Omental fat pad (tissue), 4 donors: ENCODE data around the gene ACOT11. TPM values are rescaled to one million over a fixed set of nuclear protein-coding genes. Genes with fewer than 3 reads are reported as not detected.
"Not testable (repeated sequence)": the region's sequence is repeated elsewhere in the genome, so short reads cannot be mapped to it uniquely, and the experiment has no call there.

Experiments used
- ATAC-seq: fragments of 150-250 bp; one replicate; pipeline ENCODE4 v1.9.1; 2016; ENCODE audit warnings: mild to moderate bottlenecking, moderate library complexity; ENCODE audit not compliant: low FRiP score
- DNase-seq: peaks from one replicate; pipeline ENCODE4 v3.0.0-alpha.2; 2019; ENCODE audit warnings: low spot score
- CTCF ChIP-seq, 3 donors: fragments of 450-650 bp; IDR thresholded peaks; one replicate each; pipeline ENCODE4 v1.5.1; 2016 to 2017; ENCODE audit warnings: antibody characterized with exemption in 3 of 3, mild to moderate bottlenecking in 3 of 3, moderate library complexity in 2 of 3
- total RNA-seq, 4 donors: library from RNA; depleted of rRNA; stranded (reverse); fragments of >200 nt; gene quantifications; one replicate each; pipeline ENCODE4 v1.1.0, GENCODE V29; 2016

ACOT11 gene
- total RNA-seq, 4 donors from 2014 or later, result 1.4 to 3.8 (median 3.2) TPM

- DNase-seq (no peak), ATAC-seq (no peak)
- TF ChIP-seq CTCF (IDR thresholded peaks at IDR 0.05), result no peak
Measured at GRCh38 chr1:54502342-54502741, 45.7 kb upstream of the ACOT11 start.

GRCh38 chr1:54506594-54506993, 41.4 kb upstream of the ACOT11 start:
- DNase-seq, result no peak
- TF ChIP-seq CTCF (IDR thresholded peaks at IDR 0.05), result no peak
- ATAC-seq, result no peak

GRCh38 chr1:54507033-54507870, 40.8 kb upstream of the ACOT11 start:
- ATAC-seq (no peak), DNase-seq (no peak)
- no peak for TF ChIP-seq CTCF (IDR thresholded peaks at IDR 0.05)

GRCh38 chr1:54510715-54511270, 37.2 kb upstream of the ACOT11 start:
- no peak for ATAC-seq
- DNase-seq, result no peak
- no peak for TF ChIP-seq CTCF (IDR thresholded peaks at IDR 0.05)

- ATAC-seq, DNase-seq: not testable (repeated sequence)
Measured at GRCh38 chr1:54513921-54514580, 34.0 kb upstream of the ACOT11 start.

GRCh38 chr1:54516249-54516920, 31.6 kb upstream of the ACOT11 start:
- DNase-seq (no peak), ATAC-seq (no peak)
- TF ChIP-seq CTCF (IDR thresholded peaks at IDR 0.05), result no peak

GRCh38 chr1:54517496-54517895, 30.5 kb upstream of the ACOT11 start:
- ATAC-seq (no peak), DNase-seq (no peak)
- no peak for TF ChIP-seq CTCF (IDR thresholded peaks at IDR 0.05)
